ENCODE data around the gene CLDN22.
"Not testable (repeated sequence)": the region's sequence is repeated elsewhere in the genome, so short reads cannot be mapped to it uniquely, and the experiment has no call there.

The CLDN22 gene

GRCh38 chr4:183347146-183347545 is 27.1 kb upstream of the CLDN22 start:
- no peak for DNase-seq

GRCh38 chr4:183345261-183345660 is 25.2 kb upstream of the CLDN22 start:
- no peak for DNase-seq

- DNase-seq, result no peak
Observed at GRCh38 chr4:183344523-183345255, 24.6 kb upstream of the CLDN22 start.

- DNase-seq, result no peak
Observed at GRCh38 chr4:183343730-183344129, 23.7 kb upstream of the CLDN22 start.

- DNase-seq, result no peak
Observed at GRCh38 chr4:183342541-183343533, 22.8 kb upstream of the CLDN22 start.

GRCh38 chr4:183337833-183338232 is 17.8 kb upstream of the CLDN22 start:
- DNase-seq, result no peak

GRCh38 chr4:183337349-183337748 is 17.3 kb upstream of the CLDN22 start:
- DNase-seq, result no peak

- peak; percentile 34 for DNase-seq
Observed at GRCh38 chr4:183335369-183335940, 15.4 kb upstream of the CLDN22 start.

GRCh38 chr4:183333983-183334382 is 13.9 kb upstream of the CLDN22 start:
- DNase-seq, result no peak

- DNase-seq, result no peak
Observed at GRCh38 chr4:183333202-183333601, 13.1 kb upstream of the CLDN22 start.

- DNase-seq, result no peak
Observed at GRCh38 chr4:183332447-183332846, 12.4 kb upstream of the CLDN22 start.

GRCh38 chr4:183330841-183331240 is 10.8 kb upstream of the CLDN22 start:
- DNase-seq, result no peak

GRCh38 chr4:183329954-183330742 is 10.1 kb upstream of the CLDN22 start:
- no peak for DNase-seq

GRCh38 chr4:183329244-183329643 is 9.2 kb upstream of the CLDN22 start:
- DNase-seq, result no peak

GRCh38 chr4:183328832-183329231 is 8.8 kb upstream of the CLDN22 start:
- no peak for DNase-seq

- DNase-seq, result no peak
Observed at GRCh38 chr4:183327827-183328226, 7.8 kb upstream of the CLDN22 start.

GRCh38 chr4:183326853-183327252 is 6.8 kb upstream of the CLDN22 start:
- no peak for DNase-seq

- not testable (repeated sequence) for DNase-seq
Observed at GRCh38 chr4:183326387-183326786, 6.3 kb upstream of the CLDN22 start.

GRCh38 chr4:183324619-183325018 is 4.5 kb upstream of the CLDN22 start:
- DNase-seq, result no peak

- DNase-seq, result not testable (repeated sequence)
Observed at GRCh38 chr4:183324056-183324455, 4.0 kb upstream of the CLDN22 start.

GRCh38 chr4:183323295-183323694 is 3.2 kb upstream of the CLDN22 start:
- no peak for DNase-seq

- no peak for DNase-seq
Observed at GRCh38 chr4:183322326-183322725, 2.2 kb upstream of the CLDN22 start, which contains the start of gene CLDN24. TSS of gene CLDN24 (minus strand) at chr4:183322426. CDS start at chr4:183322426, 0 bp downstream.

GRCh38 chr4:183321516-183321915 is 1.4 kb upstream of the CLDN22 start:
- DNase-seq, result no peak
